ENCODE measurements around the gene P3H1.
"Not testable (repeated sequence)": the region's sequence is repeated elsewhere in the genome, so short reads cannot be mapped to it uniquely, and the experiment has no call there.

The P3H1 gene

GRCh38 chr1:42730002-42730401 lies 36.8 kb downstream of the P3H1 start:
- no peak for DNase-seq

DNA sequence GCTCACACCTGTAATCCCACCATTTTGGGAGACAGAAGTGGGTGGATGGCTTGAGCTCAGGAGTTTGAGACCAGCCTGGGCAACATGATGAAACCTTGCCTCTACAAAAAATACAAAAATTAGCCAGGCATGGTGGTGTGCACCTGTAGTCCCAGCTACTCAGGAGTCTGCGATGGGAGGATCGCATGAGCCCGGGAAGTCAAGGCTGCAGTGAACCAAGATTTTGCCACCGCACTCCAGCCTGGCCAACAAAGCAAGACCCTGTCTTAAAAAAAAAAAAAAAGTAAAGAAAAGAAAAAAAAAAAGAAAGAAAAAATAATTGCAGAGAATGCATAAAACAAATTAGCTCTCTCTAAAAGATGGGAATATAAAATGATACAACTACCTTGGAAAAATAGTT lies 41.0 kb downstream of the P3H1 start:
- not testable (repeated sequence) for DNase-seq

- DNase-seq = no peak
Observed at GRCh38 chr1:42723511-42723910, 43.3 kb downstream of the P3H1 start.

DNA sequence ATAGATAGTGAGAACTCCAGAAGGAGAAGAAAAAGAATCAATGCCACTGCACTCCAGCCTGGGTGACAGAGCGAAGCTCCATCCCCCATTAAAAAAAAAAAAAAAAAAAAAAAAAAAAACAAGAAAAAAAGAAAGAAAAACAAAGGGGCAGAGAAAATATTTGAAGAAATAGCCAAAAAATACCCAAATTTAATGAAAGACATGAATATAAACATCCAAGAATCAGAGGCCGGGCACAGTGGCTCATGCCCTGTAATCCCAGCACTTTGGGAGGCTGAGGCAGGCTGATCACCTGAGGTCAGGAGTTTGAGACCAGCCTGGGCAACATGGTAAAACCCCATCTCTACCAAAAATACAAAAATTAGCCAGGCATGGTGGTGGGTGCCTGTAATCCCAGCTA lies 44.4 kb downstream of the P3H1 start:
- not testable (repeated sequence) for DNase-seq

GRCh38 chr1:42721926-42722325 lies 44.9 kb downstream of the P3H1 start:
- no peak for DNase-seq

DNA sequence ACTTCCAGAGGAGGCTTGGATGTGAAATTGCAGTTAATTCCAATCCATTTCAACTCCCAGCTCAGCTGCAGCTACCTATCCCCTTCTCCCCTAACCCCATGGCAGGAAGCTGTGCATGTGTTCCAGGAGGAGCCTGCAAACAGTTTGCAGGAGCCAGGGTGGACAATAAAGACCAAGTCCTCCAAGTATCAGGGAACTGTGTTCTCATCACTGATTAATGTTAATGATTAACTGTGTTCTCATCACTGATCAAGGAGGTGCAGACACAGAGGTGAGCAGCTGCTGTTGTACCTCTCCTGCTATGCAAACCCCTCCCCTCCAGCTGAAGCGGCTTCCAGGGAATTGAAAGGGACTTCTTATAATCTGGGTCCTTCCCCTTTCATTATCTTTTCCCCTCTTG lies 46.0 kb downstream of the P3H1 start:
- no peak for DNase-seq

GRCh38 chr1:42714441-42714840 lies 52.4 kb downstream of the P3H1 start:
- DNase-seq = not testable (repeated sequence)

DNA sequence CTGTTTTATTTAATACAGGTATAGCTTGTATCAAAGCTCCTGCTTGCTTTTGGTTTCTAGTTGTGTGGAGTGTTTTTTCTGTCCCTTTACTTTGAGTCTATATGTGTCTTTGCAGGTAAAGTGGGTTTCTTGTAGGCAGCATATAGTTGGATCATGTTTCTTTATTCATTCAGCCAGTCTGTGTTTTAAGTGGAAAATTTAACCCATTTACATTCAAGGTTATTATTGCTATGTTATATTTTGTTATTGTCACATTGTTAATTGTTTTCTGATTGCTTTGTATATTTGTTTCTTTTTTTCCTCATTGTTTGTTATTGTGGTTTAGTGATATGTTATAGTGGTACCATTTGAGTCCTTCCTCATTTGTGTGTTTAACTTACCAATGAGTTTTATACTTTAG lies 53.5 kb downstream of the P3H1 start:
- no peak for DNase-seq

DNA sequence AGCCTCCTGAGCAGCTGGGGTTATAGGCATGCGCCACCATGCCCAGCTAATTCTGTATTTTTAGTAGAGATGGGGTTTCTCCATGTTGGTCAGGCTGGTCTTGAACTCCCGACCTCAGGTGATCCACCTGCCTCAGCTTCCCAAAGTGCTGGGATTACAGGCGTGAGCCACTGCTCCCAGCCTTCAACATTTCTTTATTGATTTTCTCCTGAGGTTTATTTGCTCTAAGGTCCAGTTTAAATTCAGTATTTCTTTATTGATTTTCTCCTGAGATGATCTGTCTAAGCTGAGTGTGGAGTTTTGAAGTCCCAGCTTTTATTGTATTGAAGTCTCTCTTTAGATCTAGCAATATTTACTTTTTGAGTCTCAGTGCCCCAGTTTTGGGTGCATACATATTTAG lies 54.0 kb downstream of the P3H1 start:
- DNase-seq = not testable (repeated sequence)

- DNase-seq = no peak
Observed at GRCh38 chr1:42703888-42704464, 62.9 kb downstream of the P3H1 start.

GRCh38 chr1:42700006-42700405 lies 66.8 kb downstream of the P3H1 start:
- no peak for DNase-seq

DNA sequence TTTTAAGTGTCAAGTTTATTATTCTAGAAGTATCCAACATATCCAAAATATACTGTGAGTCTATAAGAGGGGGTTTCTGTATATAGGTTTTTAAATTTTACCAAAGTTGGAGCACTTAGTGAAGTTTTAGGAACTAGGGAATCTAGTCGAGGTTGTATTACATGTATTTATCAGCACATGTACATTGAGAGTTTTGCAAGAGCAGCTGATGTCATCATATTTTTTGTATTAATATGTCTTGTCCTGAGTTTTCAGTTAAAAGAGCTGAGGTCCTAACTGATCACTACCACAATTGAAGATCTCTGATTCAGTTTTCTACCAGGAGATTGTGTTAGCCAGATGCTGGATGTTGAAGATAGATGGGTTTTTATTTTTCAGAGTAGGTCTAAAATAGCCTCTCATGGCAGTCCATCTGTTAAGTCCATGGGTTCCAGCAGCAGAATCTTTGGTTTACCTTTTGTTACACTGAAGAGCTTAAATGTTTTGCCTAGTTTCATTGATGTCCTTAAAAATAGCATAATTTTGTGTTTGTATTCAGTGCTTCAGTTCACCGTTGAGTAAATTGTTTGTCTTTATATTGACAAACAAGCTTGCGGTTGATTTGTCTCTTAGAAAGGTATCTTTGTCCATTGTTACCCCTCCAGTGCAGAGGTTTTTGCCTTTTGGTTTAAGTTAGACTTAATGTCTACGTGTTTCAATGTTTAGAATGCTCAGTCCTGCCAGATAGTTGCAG lies 68.6 kb downstream of the P3H1 start:
- no peak for DNase-seq
